Esophagus squamous epithelium (tissue), 5 donors: ENCODE measurements around the gene IFT27. TPM values are rescaled to one million over a fixed set of nuclear protein-coding genes. Genes with fewer than 3 reads are reported as not detected.

Experiments used
- DNase-seq: peaks from one replicate; lab custom pipeline; 2025; lab: John Stamatoyannopoulos, UW
- H3K27ac ChIP-seq, 4 donors: fragments of 200-600 bp; sonication (generic); one replicate each; pipeline ENCODE4 v1.5.1; 2016 to 2019; ENCODE audit warnings: mild to moderate bottlenecking in 1 of 4
- H3K27me3 ChIP-seq, 4 donors: fragments of 200-600 bp; sonication (generic); 1 replicate in 3 of 4; 2 replicates in 1 of 4; pipeline versions ENCODE4 v1.5.1 to v1.6.0; 2017 to 2021; ENCODE audit warnings: antibody characterized with exemption in 1 of 4
- H3K36me3 ChIP-seq, 3 donors: fragments of 200-600 bp; sonication (generic); one replicate each; pipeline ENCODE4 v1.5.1; 2016 to 2019
- H3K4me1 ChIP-seq, 3 donors: fragments of 200-600 bp; sonication (generic); one replicate each; pipeline ENCODE4 v1.5.1; 2017 to 2019
- H3K4me3 ChIP-seq, 4 donors: fragments of 200-600 bp; sonication (generic); 1 replicate in 3 of 4; 2 replicates in 1 of 4; pipeline ENCODE4 v1.5.1; 2016 to 2019; ENCODE audit warnings: mild to moderate bottlenecking in 2 of 4, moderate library complexity in 1 of 4
- H3K9me3 ChIP-seq, 3 donors: fragments of 200-600 bp; sonication (generic); one replicate each; pipeline ENCODE4 v1.5.1; 2016 to 2019
- CTCF ChIP-seq, 6 experiments: fragments of 450-650 bp in 4 of 6; fragments of 200-600 bp in 2 of 6; sonication (generic) in 2 of 6; IDR thresholded peaks; one replicate each; pipeline ENCODE4 v1.5.1; 2016 to 2019; ENCODE audit warnings: antibody characterized with exemption in 6 of 6, mild to moderate bottlenecking in 4 of 6, moderate library complexity in 4 of 6
- POLR2A ChIP-seq, 4 donors: fragments of 450-650 bp; IDR thresholded peaks; one replicate each; pipeline ENCODE4 v1.6.1; 2017; ENCODE audit warnings: antibody characterized with exemption in 4 of 4, mild to moderate bottlenecking in 4 of 4, moderate library complexity in 3 of 4
- WGBS, 2 donors: methylation state at CpG; one replicate each; pipeline ENCODE4 v1.1.5; 2018; 5-methylcytosine and 5-hydroxymethylcytosine counted together
- intact Hi-C: fragments of 100-400 bp; cut with DNase I; formaldehyde crosslinking; loops from one replicate; pipeline ENCODE4 v1.15.0; 2022
- total RNA-seq, 4 donors: library from RNA; depleted of rRNA; stranded (reverse); fragments of >200 nt; gene quantifications; one replicate each; pipeline ENCODE4 v1.1.0, GENCODE V29; 2016
- donor health status: DM: yes; HTN: yes; CAD: no.

The IFT27 gene
- total RNA-seq, 4 donors from 2014 or later: 6.1 to 9.5 (median 8.1) TPM

GRCh38 chr22:36746375-36746970, 29.4 kb downstream of the IFT27 start:
- TF ChIP-seq POLR2A (IDR thresholded peaks at IDR 0.05): no peak
- TF ChIP-seq CTCF (IDR thresholded peaks at IDR 0.05): no peak
- no peak overlapping the region for H3K4me3 ChIP-seq

GRCh38 chr22:36745301-36745995, 30.5 kb downstream of the IFT27 start:
- H3K27me3 ChIP-seq: peaks cover 0 to 41% (median 0%) of the 10 kb centered on the region in 4 donors
- TF ChIP-seq CTCF (IDR thresholded peaks at IDR 0.05) (peak in 1 of 6 experiments; percentile 10), POLR2A (IDR thresholded peaks at IDR 0.05) (no peak)
- intact Hi-C loops: no loop called here
- H3K9me3 ChIP-seq: no peaks in the 10 kb centered on the region
- peaks cover 3 to 29% (median 12%) of the 10 kb centered on the region in 3 donors for H3K4me1 ChIP-seq
- DNase-seq: no peak
- no peaks in the 10 kb centered on the region for H3K36me3 ChIP-seq
- H3K27ac ChIP-seq: peak overlapping the region in 2 of 4 donors; percentile 5 to 27
- H3K4me3 ChIP-seq: no peak overlapping the region
- 33 to 48% methylated on average over 5 to 6 of the region's 8 CpGs for WGBS, 2 donors

More at GRCh38 chr22:36746375-36746970, 29.4 kb downstream of the IFT27 start:
- WGBS, 2 donors: 90 to 91% methylated on average over 4 of the region's 11 CpGs
- no peak for DNase-seq
- Histone ChIP-seq H3K27ac (no peak overlapping the region), H3K4me1 (peaks cover 3 to 29% (median 12%) of the 10 kb centered on the region in 3 donors), H3K36me3 (no peaks in the 10 kb centered on the region), H3K27me3 (peaks cover 0 to 41% (median 0%) of the 10 kb centered on the region in 4 donors), H3K9me3 (no peaks in the 10 kb centered on the region)
- intact Hi-C loops: no loop called here

GRCh38 chr22:36744791-36745190, 31.1 kb downstream of the IFT27 start:
- Histone ChIP-seq H3K4me3 (no peak overlapping the region), H3K9me3 (no peaks in the 10 kb centered on the region), H3K27me3 (peaks cover 0 to 41% (median 0%) of the 10 kb centered on the region in 4 donors), H3K36me3 (no peaks in the 10 kb centered on the region), H3K27ac (no peak overlapping the region), H3K4me1 (peaks cover 3 to 31% (median 12%) of the 10 kb centered on the region in 3 donors)
- intact Hi-C loops: no loop called here
- DNase-seq: no peak
- WGBS, 2 donors: 55 to 83% methylated on average over 3 to 10 of the region's 13 CpGs
- TF ChIP-seq CTCF (IDR thresholded peaks at IDR 0.05) (no peak), POLR2A (IDR thresholded peaks at IDR 0.05) (no peak)

- Histone ChIP-seq H3K27me3 (peaks cover 0 to 41% (median 0%) of the 10 kb centered on the region in 4 donors), H3K27ac (no peak overlapping the region), H3K4me1 (peaks cover 3 to 33% (median 12%) of the 10 kb centered on the region in 3 donors), H3K36me3 (no peaks in the 10 kb centered on the region), H3K4me3 (no peak overlapping the region), H3K9me3 (no peaks in the 10 kb centered on the region)
- intact Hi-C loops: no loop called here
- 67 to 69% methylated on average over 3 of the region's 4 CpGs for WGBS, 2 donors
- TF ChIP-seq CTCF (IDR thresholded peaks at IDR 0.05) (no peak), POLR2A (IDR thresholded peaks at IDR 0.05) (no peak)
- no peak for DNase-seq
Observed at GRCh38 chr22:36744413-36744765, 31.5 kb downstream of the IFT27 start.
